ENCODE data around the gene PRSS12.

DNA sequence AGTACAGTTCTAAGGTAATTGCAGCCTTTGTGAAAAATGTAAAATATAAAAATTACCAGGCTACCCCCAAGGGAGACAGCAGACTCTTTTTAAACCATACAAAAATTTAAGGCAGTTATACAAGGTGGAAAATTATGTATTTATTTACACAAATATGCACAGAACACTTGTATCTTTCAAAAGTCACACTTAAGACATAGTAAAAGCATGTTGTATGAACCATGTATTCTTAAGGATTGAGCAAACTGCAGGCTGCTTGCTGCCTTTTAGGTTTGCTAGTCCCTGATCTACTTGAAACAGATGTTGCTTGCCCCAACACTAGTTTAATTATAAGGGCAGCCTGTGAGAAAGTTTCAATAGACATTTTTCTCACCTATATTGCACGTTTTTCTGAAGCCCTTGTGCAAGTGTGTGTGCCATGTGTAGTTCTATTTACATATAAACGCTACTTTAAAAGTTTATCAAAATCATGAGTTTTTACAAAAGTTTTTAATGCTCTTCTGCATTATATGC is 72.8 kb downstream of the PRSS12 start:
- TF ChIP-seq YY1 (IDR thresholded peaks at IDR 0.05; ENCODE audit: insufficient read depth, insufficient read length) (no peak), SUZ12 (IDR thresholded peaks at IDR 0.05; ENCODE audit: extremely low read depth, insufficient read depth, insufficient read length) (no peak)
